RWPE2 (cell line): Measurements from ENCODE around the gene RNF31.

Experiments
- ATAC-seq: fragments of 200-7000 bp; cut with Tn5 transposase; 3 replicates; pipeline ENCODE4 v1.9.1; 2021; ENCODE audit warnings: low read depth
- DNase-seq: peaks from one replicate; pipeline ENCODE4 v3.0.0-alpha.2; 2020; ENCODE audit warnings: low spot score
- H3K27ac ChIP-seq: fragments of 450-650 bp; 2 replicates; pipeline ENCODE4 v1.5.1; 2017; ENCODE audit warnings: mild to moderate bottlenecking; ENCODE audit not compliant: poor library complexity, severe bottlenecking
- H3K27me3 ChIP-seq: fragments of 250-450 bp; sonication (Bioruptor Pico); 2 replicates; pipeline ENCODE4 v1.5.1; 2021; ENCODE audit warnings: mild to moderate bottlenecking, moderate library complexity; ENCODE audit not compliant: insufficient read depth, poor library complexity, severe bottlenecking
- H3K36me3 ChIP-seq: fragments of 250-450 bp; sonication (Bioruptor Pico); 2 replicates; pipeline ENCODE4 v1.5.1; 2020; ENCODE audit warnings: low read depth, mild to moderate bottlenecking, moderate library complexity
- H3K4me1 ChIP-seq: fragments of 250-450 bp; sonication (Bioruptor Pico); 2 replicates; pipeline ENCODE4 v1.5.1; 2021; ENCODE audit warnings: mild to moderate bottlenecking, moderate library complexity; ENCODE audit not compliant: insufficient read depth, poor library complexity, severe bottlenecking
- H3K4me3 ChIP-seq: fragments of 250-450 bp; sonication (Bioruptor Pico); 2 replicates; pipeline ENCODE4 v1.5.1; 2021; ENCODE audit warnings: mild to moderate bottlenecking, moderate library complexity; ENCODE audit not compliant: severe bottlenecking
- H3K9me3 ChIP-seq: fragments of 250-450 bp; sonication (Bioruptor Pico); 2 replicates; pipeline ENCODE4 v1.5.1; 2021; ENCODE audit warnings: mild to moderate bottlenecking, moderate library complexity; ENCODE audit not compliant: severe bottlenecking
- TF ChIP-seq, protein P1 (sequence below): fragments of 450-650 bp; IDR thresholded peaks from one replicate; pipeline ENCODE4 v1.5.1; 2017; ENCODE audit warnings: mild to moderate bottlenecking, moderate library complexity; ENCODE audit not compliant: poor library complexity, severe bottlenecking

RNF31 gene

DNA sequence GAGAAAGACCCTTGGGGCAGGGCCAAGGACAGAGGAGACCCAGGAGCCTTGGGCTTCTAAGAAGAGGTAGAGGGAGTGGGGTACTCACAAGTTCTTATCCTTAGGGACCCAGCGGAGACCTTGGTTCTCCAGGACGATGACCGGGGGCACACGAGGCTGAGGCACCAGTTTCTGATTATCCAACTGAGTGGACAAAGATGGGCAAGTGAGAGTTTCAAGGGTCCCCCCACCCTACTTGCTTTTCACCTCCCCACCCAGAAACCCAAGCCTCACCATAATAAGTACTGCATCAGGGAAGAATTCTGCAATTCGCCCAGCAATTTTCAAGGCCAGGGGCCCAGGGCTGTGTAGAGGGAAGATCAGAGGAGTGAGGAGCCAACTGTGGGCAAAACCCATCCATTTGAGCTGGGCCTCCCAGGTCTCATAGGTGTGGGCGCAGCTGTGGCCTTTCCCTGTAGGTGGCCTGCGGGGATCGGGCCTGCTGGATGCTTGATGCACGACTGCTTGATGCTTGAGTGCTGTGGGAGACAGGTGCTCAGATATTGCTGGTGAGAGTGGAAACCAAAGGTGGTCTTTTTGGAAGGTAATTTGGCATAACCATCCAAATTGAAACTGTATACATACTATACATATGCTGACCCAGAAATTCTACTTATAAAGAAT is 7.9 kb upstream of the RNF31 start:
- H3K27ac ChIP-seq: no peak overlapping the region

DNA sequence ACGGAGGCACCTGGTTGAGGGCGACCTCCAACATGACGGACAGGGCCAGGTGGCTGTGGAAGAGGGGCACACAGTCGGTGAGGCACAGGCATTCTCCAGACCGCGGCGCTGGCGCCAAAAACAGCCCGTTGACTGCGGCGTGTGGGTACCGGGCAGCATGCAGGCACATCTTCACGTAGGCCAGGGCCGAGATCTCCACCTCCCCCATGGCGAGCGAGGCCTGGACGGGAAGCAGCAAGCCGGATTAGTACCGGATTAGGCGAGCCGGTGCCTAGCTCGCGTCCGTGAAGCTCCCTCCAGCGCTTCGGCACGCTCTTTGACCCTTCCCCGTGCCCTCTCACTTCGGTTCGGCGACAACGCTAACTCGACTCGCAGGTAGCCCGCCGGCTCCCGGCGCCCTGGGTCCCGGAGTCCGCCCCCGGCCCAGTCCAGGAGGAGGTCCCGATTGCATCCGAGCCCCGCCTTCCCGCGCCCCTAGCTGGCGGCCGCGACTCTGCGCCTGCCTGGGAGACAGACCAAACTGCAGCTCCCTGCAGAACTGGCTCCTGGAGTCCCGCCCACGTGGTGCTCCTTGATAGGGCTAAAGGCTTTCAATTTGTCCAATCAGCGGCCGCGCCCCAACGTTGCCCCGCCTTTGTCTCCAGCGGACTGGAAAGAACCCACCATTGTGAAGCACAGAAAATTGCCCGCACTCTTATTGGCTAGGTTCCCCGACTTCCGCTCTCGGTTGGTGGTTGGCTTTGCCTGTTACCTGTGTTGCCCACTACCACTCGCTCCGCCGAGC is 6.0 kb upstream of the RNF31 start, which contains the start of gene EMC9:
Gene EMC9 (minus strand): TSS at position 495 of the 784 bp plus-strand sequence. CDS start 287 bp downstream, at position 208.
- H3K4me3 ChIP-seq: peak within 1 kb of the TSS; percentile 65
- ATAC-seq (peak; percentile 86), DNase-seq (peak; percentile 100)
- no peaks in the 10 kb centered on the region for H3K9me3 ChIP-seq
- H3K27me3 ChIP-seq: no peaks in the 10 kb centered on the region
- H3K36me3 ChIP-seq: peaks cover 52% of the 10 kb centered on the region
- peaks cover 15% of the 10 kb centered on the region for H3K4me1 ChIP-seq
- H3K27ac ChIP-seq: peak within 1 kb of the TSS; percentile 83
- TF ChIP-seq, protein P1, sequence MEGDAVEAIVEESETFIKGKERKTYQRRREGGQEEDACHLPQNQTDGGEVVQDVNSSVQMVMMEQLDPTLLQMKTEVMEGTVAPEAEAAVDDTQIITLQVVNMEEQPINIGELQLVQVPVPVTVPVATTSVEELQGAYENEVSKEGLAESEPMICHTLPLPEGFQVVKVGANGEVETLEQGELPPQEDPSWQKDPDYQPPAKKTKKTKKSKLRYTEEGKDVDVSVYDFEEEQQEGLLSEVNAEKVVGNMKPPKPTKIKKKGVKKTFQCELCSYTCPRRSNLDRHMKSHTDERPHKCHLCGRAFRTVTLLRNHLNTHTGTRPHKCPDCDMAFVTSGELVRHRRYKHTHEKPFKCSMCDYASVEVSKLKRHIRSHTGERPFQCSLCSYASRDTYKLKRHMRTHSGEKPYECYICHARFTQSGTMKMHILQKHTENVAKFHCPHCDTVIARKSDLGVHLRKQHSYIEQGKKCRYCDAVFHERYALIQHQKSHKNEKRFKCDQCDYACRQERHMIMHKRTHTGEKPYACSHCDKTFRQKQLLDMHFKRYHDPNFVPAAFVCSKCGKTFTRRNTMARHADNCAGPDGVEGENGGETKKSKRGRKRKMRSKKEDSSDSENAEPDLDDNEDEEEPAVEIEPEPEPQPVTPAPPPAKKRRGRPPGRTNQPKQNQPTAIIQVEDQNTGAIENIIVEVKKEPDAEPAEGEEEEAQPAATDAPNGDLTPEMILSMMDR: peak; percentile 34

More for the DNA sequence above, 7.9 kb upstream of the RNF31 start:
- peak overlapping the region; percentile 65 for H3K4me3 ChIP-seq
- no peak for DNase-seq
- no peaks in the 10 kb centered on the region for H3K9me3 ChIP-seq
- ATAC-seq: no peak
- H3K27me3 ChIP-seq: no peaks in the 10 kb centered on the region
- H3K4me1 ChIP-seq: peaks cover 8% of the 10 kb centered on the region
- TF ChIP-seq, protein P1: no peak
- H3K36me3 ChIP-seq: peaks cover 46% of the 10 kb centered on the region

DNA sequence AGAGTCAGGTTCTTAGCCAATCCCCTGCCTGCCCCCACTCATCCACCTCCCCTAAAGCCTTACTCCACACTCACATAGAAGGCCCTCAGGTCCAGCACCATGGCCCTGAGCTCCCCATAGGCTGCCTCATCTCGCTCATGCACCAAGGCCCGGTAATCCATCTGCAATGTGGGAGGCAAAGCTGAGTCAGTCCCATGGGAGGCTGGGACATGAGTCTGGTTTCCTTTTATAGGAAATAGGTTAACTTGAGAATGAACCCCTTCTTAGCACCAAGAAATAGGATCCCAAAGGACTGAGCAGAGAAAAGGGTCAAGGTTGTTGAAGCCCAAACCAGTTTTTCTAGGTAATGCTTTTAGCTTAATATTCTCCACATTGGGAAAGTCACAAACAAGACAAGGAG is 3.8 kb upstream of the RNF31 start:
- H3K27ac ChIP-seq: no peak overlapping the region
- H3K9me3 ChIP-seq: no peaks in the 10 kb centered on the region
- H3K36me3 ChIP-seq: peaks cover 39% of the 10 kb centered on the region
- no peak overlapping the region for H3K4me3 ChIP-seq
- H3K27me3 ChIP-seq: no peaks in the 10 kb centered on the region
- H3K4me1 ChIP-seq: peaks cover 15% of the 10 kb centered on the region
- TF ChIP-seq, protein P1: no peak
- no peak for ATAC-seq
- DNase-seq: no peak

DNA sequence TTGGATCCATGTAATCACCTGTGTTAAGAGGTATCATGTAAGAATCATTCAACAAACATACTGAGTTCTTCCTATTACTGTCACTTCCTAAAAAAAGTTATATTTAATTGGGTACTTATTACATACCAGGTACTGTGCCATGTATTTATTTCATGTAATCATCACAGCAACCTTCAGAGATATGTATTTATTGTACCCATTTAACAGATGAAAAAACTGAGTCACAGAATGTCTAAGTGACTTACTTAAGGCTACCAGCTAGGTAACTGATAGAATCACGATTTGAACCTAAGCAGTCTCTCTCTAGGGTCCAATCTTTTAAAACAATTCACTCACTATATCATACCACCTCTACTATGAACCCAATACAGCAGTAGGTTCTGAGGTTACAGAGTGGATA is 2.8 kb upstream of the RNF31 start:
- Histone ChIP-seq H3K36me3 (peaks cover 39% of the 10 kb centered on the region), H3K27ac (no peak overlapping the region), H3K4me1 (peaks cover 15% of the 10 kb centered on the region), H3K27me3 (no peaks in the 10 kb centered on the region), H3K9me3 (no peaks in the 10 kb centered on the region), H3K4me3 (no peak overlapping the region)
- TF ChIP-seq, protein P1: no peak
- ATAC-seq (no peak), DNase-seq (no peak)
